ENCODE results near the gene ZDHHC24.
"Not testable (repeated sequence)": the region's sequence is repeated elsewhere in the genome, so short reads cannot be mapped to it uniquely, and the experiment has no call there.

The ZDHHC24 gene

GRCh38 chr11:66545701-66546367 lies at the start of gene ZDHHC24:
Gene ZDHHC24, minus strand, starts transcription at chr11:66546048. Its CDS starts 45 bp downstream, at chr11:66546003.
- DNase-seq: peak; percentile 92 to 100 (median 98)
- intact Hi-C loops (cut with DNase I): no loop called here

GRCh38 chr11:66595245-66595904 lies 49.5 kb upstream of the ZDHHC24 start:
- intact Hi-C loops (cut with DNase I): no loop called here
- DNase-seq: peak in 1 of 10 donors; percentile 81

GRCh38 chr11:66593650-66594049 lies 47.8 kb upstream of the ZDHHC24 start:
- no peak for DNase-seq
- intact Hi-C loops (cut with DNase I): loop anchor here (2.0 kb wide), 2 partner anchors 23 to 45 kb away; partner anchors contain the start of genes RBM14 and RBM4

GRCh38 chr11:66593303-66593635 lies 47.4 kb upstream of the ZDHHC24 start:
- no peak for DNase-seq
- intact Hi-C loops (cut with DNase I): loop anchor here (2.0 kb wide), 2 partner anchors 24 to 46 kb away; partner anchors contain the start of genes RBM14 and RBM4

- intact Hi-C loops (cut with DNase I): loop anchor here (2.0 kb wide), 2 partner anchors 24 to 46 kb away; partner anchors contain the start of genes RBM14 and RBM4
- DNase-seq: peak; percentile 92 to 99 (median 98)
Observed at GRCh38 chr11:66592457-66593302, 46.8 kb upstream of the ZDHHC24 start, which contains the start of the genes CCDC87 and CCS. Gene CCDC87, minus strand, starts transcription at chr11:66593063. Its CDS starts 48 bp downstream, at chr11:66593015. Gene CCS, plus strand, starts transcription at chr11:66593185. Its CDS starts 77 bp downstream, at chr11:66593262.

GRCh38 chr11:66591175-66591574 lies 45.3 kb upstream of the ZDHHC24 start:
- intact Hi-C loops (cut with DNase I): no loop called here
- DNase-seq: no peak

- intact Hi-C loops (cut with DNase I): no loop called here
- DNase-seq: peak in 1 of 10 donors; percentile 5
Observed at GRCh38 chr11:66589996-66590675, 44.3 kb upstream of the ZDHHC24 start.

GRCh38 chr11:66589315-66589714 lies 43.5 kb upstream of the ZDHHC24 start:
- DNase-seq: peak in 1 of 10 donors; percentile 10
- intact Hi-C loops (cut with DNase I): not testable (repeated sequence)

GRCh38 chr11:66586136-66586535 lies 40.3 kb upstream of the ZDHHC24 start:
- no peak for DNase-seq
- intact Hi-C loops (cut with DNase I): no loop called here

- DNase-seq; intact Hi-C loops (cut with DNase I): not testable (repeated sequence)
Observed at GRCh38 chr11:66585447-66585846, 39.6 kb upstream of the ZDHHC24 start.

GRCh38 chr11:66582565-66583147 lies 36.8 kb upstream of the ZDHHC24 start:
- DNase-seq; intact Hi-C loops (cut with DNase I): not testable (repeated sequence)

- intact Hi-C loops (cut with DNase I): no loop called here
- no peak for DNase-seq
Observed at GRCh38 chr11:66581261-66581660, 35.4 kb upstream of the ZDHHC24 start.

GRCh38 chr11:66580803-66581202 lies 35.0 kb upstream of the ZDHHC24 start:
- DNase-seq: no peak
- intact Hi-C loops (cut with DNase I): no loop called here

- intact Hi-C loops (cut with DNase I): loop anchor here (2.0 to 10.0 kb wide), 2 partner anchors 100 to 266 kb away; partner anchors contain the start of gene RCE1
- peak; percentile 62 to 96 (median 82) for DNase-seq
Observed at GRCh38 chr11:66579017-66579606, 33.3 kb upstream of the ZDHHC24 start.

GRCh38 chr11:66570850-66571180 lies 25.0 kb upstream of the ZDHHC24 start:
- no peak for DNase-seq
- intact Hi-C loops (cut with DNase I): loop anchor here (10.0 kb wide), 1 partner anchor 274 kb away; the partner anchor contains the start of gene RCE1

GRCh38 chr11:66570079-66570849 lies 24.4 kb upstream of the ZDHHC24 start:
- intact Hi-C loops (cut with DNase I): loop anchor here (10.0 kb wide), 1 partner anchor 275 kb away; the partner anchor contains the start of gene RCE1
- DNase-seq: no peak

GRCh38 chr11:66569076-66569475 lies 23.2 kb upstream of the ZDHHC24 start:
- intact Hi-C loops (cut with DNase I): no loop called here
- no peak for DNase-seq

GRCh38 chr11:66568124-66568916 lies 22.5 kb upstream of the ZDHHC24 start, which contains the start of gene CTSF:
Gene CTSF, minus strand, starts transcription at chr11:66568606. Its CDS starts 120 bp downstream, at chr11:66568486.
- peak; percentile 91 to 99 (median 96) for DNase-seq
- intact Hi-C loops (cut with DNase I): no loop called here

Measured in posterior cingulate gyrus (tissue), 11 donors.